ENCODE data around the gene TMEM158. TPM values are rescaled to one million over a fixed set of nuclear protein-coding genes. Genes with fewer than 3 reads are reported as not detected.

The TMEM158 gene
- polyA plus RNA-seq, 1 donor from 2014 or later, result 7.9 TPM

- no peaks in the 10 kb centered on the region for H3K36me3 ChIP-seq (ENCODE audit: insufficient read depth, low read length)
Observed at GRCh38 chr3:45258317-45258716, 32.2 kb upstream of the TMEM158 start.

GRCh38 chr3:45253316-45253715 lies 27.2 kb upstream of the TMEM158 start:
- Histone ChIP-seq H3K9me2 (ENCODE audit: insufficient read depth, low read length) (no peaks in the 10 kb centered on the region), H3F3A (ENCODE audit: insufficient read depth, low read length, poor library complexity, severe bottlenecking) (no peaks in the 10 kb centered on the region), H3K9me3 (ENCODE audit: low read length) (no peaks in the 10 kb centered on the region), H4K20me1 (ENCODE audit: insufficient read depth) (no peaks in the 10 kb centered on the region), H3K9ac (ENCODE audit: low read length) (no peak overlapping the region), H3K36me3 (ENCODE audit: insufficient read depth, low read length) (no peaks in the 10 kb centered on the region), H3K27ac (ENCODE audit: low read length) (no peak overlapping the region), H3K79me2 (replicated peaks; ENCODE audit: insufficient read depth, low read length) (no peaks in the 10 kb centered on the region), H3K4me3 (ENCODE audit: low read length) (no peak overlapping the region), H3K4me2 (ENCODE audit: low read length) (no peak overlapping the region), H2AFZ (ENCODE audit: low read depth, low read length) (no peak overlapping the region), H3K27me3 (ENCODE audit: insufficient read depth, low read depth, low read length) (no peaks in the 10 kb centered on the region)
- no peak for TF ChIP-seq EP300 (conservative IDR thresholded peaks at IDR 0.05; ENCODE audit: poor library complexity, severe bottlenecking)
- TF ChIP-seq TAF1 (IDR thresholded peaks at IDR 0.05; ENCODE audit: low read depth), result no peak
- TF ChIP-seq POLR2AphosphoS5 (IDR thresholded peaks at IDR 0.05), result no peak
- no peak for TF ChIP-seq EZH2 (IDR thresholded peaks at IDR 0.05; ENCODE audit: borderline replicate concordance, insufficient read depth, low read length, poor library complexity, severe bottlenecking)
- TF ChIP-seq SMC3 (conservative IDR thresholded peaks at IDR 0.05; ENCODE audit: poor library complexity), result no peak
- no peak for TF ChIP-seq REST (IDR thresholded peaks at IDR 0.05; ENCODE audit: borderline replicate concordance)
- TF ChIP-seq CTCF (IDR thresholded peaks at IDR 0.05; ENCODE audit: poor library complexity, severe bottlenecking), result no peak

More at GRCh38 chr3:45258317-45258716, 32.2 kb upstream of the TMEM158 start:
- Histone ChIP-seq H3K9me2 (ENCODE audit: insufficient read depth, low read length) (no peaks in the 10 kb centered on the region), H3K27ac (ENCODE audit: low read length) (no peak overlapping the region), H4K20me1 (ENCODE audit: insufficient read depth) (no peaks in the 10 kb centered on the region), H3K4me2 (ENCODE audit: low read length) (no peak overlapping the region), H3K9ac (ENCODE audit: low read length) (no peak overlapping the region), H3K9me3 (ENCODE audit: low read length) (no peaks in the 10 kb centered on the region), H3K27me3 (ENCODE audit: insufficient read depth, low read depth, low read length) (no peaks in the 10 kb centered on the region), H3K79me2 (replicated peaks; ENCODE audit: insufficient read depth, low read length) (no peaks in the 10 kb centered on the region), H3K4me3 (ENCODE audit: low read length) (no peak overlapping the region), H3F3A (ENCODE audit: insufficient read depth, low read length, poor library complexity, severe bottlenecking) (no peaks in the 10 kb centered on the region), H2AFZ (ENCODE audit: low read depth, low read length) (no peak overlapping the region)
- TF ChIP-seq EZH2 (IDR thresholded peaks at IDR 0.05; ENCODE audit: borderline replicate concordance, insufficient read depth, low read length, poor library complexity, severe bottlenecking) (no peak), EP300 (conservative IDR thresholded peaks at IDR 0.05; ENCODE audit: poor library complexity, severe bottlenecking) (no peak), REST (IDR thresholded peaks at IDR 0.05; ENCODE audit: borderline replicate concordance) (no peak), CTCF (IDR thresholded peaks at IDR 0.05; ENCODE audit: poor library complexity, severe bottlenecking) (no peak), TAF1 (IDR thresholded peaks at IDR 0.05; ENCODE audit: low read depth) (no peak), POLR2AphosphoS5 (IDR thresholded peaks at IDR 0.05) (no peak), RAD21 (conservative IDR thresholded peaks at IDR 0.05) (no peak), MXI1 (conservative IDR thresholded peaks at IDR 0.05; ENCODE audit: poor library complexity, severe bottlenecking) (no peak), SMC3 (conservative IDR thresholded peaks at IDR 0.05; ENCODE audit: poor library complexity) (no peak)
